Testis (tissue), 3 donors: ENCODE results near the gene TMUB1. TPM values are rescaled to one million over a fixed set of nuclear protein-coding genes. Genes with fewer than 3 reads are reported as not detected.
A peak's percentile ranks its signal among the peaks of the same experiment; 100 is the strongest.

ENCODE experiments used
- DNase-seq: peaks from one replicate; pipeline ENCODE4 v3.0.0-alpha.2; 2019
- H3K27ac ChIP-seq, 2 donors: fragments of 200-600 bp; sonication (generic); one replicate each; pipeline ENCODE4 v1.5.1; 2019
- H3K27me3 ChIP-seq: fragments of 200-600 bp; sonication (generic); one replicate; pipeline ENCODE4 v1.5.1; 2019
- H3K36me3 ChIP-seq: fragments of 200-600 bp; sonication (generic); one replicate; pipeline ENCODE4 v1.5.1; 2017; ENCODE audit warnings: low read depth; ENCODE audit errors: missing control alignments
- H3K4me1 ChIP-seq: fragments of 200-600 bp; sonication (generic); one replicate; pipeline ENCODE4 v1.5.1; 2019
- H3K4me3 ChIP-seq, 2 donors: fragments of 200-600 bp; sonication (generic); one replicate each; pipeline ENCODE4 v1.5.1; 2017 to 2019
- H3K9me3 ChIP-seq: fragments of 200-600 bp; sonication (generic); one replicate; pipeline ENCODE4 v1.5.1; 2017
- POLR2A ChIP-seq: fragments of 450-650 bp; IDR thresholded peaks from one replicate; pipeline ENCODE4 v1.6.1; 2017; ENCODE audit warnings: antibody characterized with exemption, mild to moderate bottlenecking, moderate library complexity
- WGBS, 2 donors: methylation state at CpG; one replicate each; pipeline ENCODE4 v1.1.5; 2018; 5-methylcytosine and 5-hydroxymethylcytosine counted together
- intact Hi-C: fragments of 100-400 bp; cut with DNase I; formaldehyde crosslinking; loops from one replicate; pipeline ENCODE4 v1.15.1; 2023; ENCODE audit warnings: low total_unique reads
- polyA plus RNA-seq: library from polyadenylated mRNA; stranded (reverse); fragments of 350-450 nt; fragmentation: Illumina TruSeq; extraction: RNeasy Lipid Tissue Mini Kit (QIAGEN cat#74804); gene quantifications from one replicate; pipeline ENCODE4 v1.2.3, GENCODE V29; 2014; ENCODE audit warnings: low read depth, low replicate concordance; ENCODE audit not compliant: insufficient read depth
- total RNA-seq, 2 donors: library from RNA; depleted of rRNA; stranded (reverse); fragments of >200 nt; gene quantifications; one replicate each; pipeline ENCODE4 v1.2.3, GENCODE V29; 2016
- TF ChIP-seq, protein P1 (sequence below), 3 experiments: fragments of 450-650 bp in 2 of 3; fragments of 200-600 bp in 1 of 3; sonication (generic) in 1 of 3; IDR thresholded peaks; one replicate each; pipeline ENCODE4 v1.5.1; 2016 to 2019; ENCODE audit warnings: antibody characterized with exemption in 3 of 3, mild to moderate bottlenecking in 2 of 3, moderate library complexity in 1 of 3

Gene TMUB1
- total and polyA plus RNA-seq, 3 donors from 2014 or later = 30.8 to 68.7 (median 63.2) TPM

DNA sequence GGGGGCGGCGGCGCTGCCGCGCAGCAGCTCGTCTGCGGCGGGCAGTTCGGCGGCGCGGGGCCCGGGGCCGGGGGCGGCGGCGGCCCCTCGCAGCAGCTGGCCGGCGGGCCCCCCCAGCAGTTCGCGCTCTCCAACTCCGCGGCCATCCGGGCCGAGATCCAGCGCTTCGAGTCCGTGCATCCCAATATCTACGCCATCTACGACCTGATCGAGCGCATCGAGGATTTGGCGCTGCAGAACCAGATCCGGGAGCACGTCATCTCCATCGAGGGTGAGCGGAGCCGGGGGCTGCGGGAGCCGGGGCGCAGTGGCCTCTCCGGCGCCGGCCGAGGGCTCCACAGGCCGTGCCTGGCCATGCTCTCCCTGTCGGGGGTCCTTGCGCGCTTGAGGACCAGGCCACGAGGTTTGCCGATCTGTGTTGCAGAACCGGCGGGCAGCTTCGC is 3.5 kb upstream of the TMUB1 start:
- Histone ChIP-seq H3K27ac (peak overlapping the region; percentile 81 to 84), H3K36me3 (no peaks in the 10 kb centered on the region), H3K4me3 (peak overlapping the region; percentile 48 to 80), H3K4me1 (peaks cover 43% of the 10 kb centered on the region), H3K27me3 (no peaks in the 10 kb centered on the region), H3K9me3 (no peaks in the 10 kb centered on the region)
- no peak for DNase-seq
- intact Hi-C loops = no loop called here
- 2% methylated on average over 30 of the region's 56 CpGs; no CpG with 5 or more reads in 1 of the 2 donors for WGBS, 2 donors
- no peak for TF ChIP-seq POLR2A
- TF ChIP-seq, protein P1, sequence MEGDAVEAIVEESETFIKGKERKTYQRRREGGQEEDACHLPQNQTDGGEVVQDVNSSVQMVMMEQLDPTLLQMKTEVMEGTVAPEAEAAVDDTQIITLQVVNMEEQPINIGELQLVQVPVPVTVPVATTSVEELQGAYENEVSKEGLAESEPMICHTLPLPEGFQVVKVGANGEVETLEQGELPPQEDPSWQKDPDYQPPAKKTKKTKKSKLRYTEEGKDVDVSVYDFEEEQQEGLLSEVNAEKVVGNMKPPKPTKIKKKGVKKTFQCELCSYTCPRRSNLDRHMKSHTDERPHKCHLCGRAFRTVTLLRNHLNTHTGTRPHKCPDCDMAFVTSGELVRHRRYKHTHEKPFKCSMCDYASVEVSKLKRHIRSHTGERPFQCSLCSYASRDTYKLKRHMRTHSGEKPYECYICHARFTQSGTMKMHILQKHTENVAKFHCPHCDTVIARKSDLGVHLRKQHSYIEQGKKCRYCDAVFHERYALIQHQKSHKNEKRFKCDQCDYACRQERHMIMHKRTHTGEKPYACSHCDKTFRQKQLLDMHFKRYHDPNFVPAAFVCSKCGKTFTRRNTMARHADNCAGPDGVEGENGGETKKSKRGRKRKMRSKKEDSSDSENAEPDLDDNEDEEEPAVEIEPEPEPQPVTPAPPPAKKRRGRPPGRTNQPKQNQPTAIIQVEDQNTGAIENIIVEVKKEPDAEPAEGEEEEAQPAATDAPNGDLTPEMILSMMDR (IDR thresholded peaks at IDR 0.05) = no peak

DNA sequence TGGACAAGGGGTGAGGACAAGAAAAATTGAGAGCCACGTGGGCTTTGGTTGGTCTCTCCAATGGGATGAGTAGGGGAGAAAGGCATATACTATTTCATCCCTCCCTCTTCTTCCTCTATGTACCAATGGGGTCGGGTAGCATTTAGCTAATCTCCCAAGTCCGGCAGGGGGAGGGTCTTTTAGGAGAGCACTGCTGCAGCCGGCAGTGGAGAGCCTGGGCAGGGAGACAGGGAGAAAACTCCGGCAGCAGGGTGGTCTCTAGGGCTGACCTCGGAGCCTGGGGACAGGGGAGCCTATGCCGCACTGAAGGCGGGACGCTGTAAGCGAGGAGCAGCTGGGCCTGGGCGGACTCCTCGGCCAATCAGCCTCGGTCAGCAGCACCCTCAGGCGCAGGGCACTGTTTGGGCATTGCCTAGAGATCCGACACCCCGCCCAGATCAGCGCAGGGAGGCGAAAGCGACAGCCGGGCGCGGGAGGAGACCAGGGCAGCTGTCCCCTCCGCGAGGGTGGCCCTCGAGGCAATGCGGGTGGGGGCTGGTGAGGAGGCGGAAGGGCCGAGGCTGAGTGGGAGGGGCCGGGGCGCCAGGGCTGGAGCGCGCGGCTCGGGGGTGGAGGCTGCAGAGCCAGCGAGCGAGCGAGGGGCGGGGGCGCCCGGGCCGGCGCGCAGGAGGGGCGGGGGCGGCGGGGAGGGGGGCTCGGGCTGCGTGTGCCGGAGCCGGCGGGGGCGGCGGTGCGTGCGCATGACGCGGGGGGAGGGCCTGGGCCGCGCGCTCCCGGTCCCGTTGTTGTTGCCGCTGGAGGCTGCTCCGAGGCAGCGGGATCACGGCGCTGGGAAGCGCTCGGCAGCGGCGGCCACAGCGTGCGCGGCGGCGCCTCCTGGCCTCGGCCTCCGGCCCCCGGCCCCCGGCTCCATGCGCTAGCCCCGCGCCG is 2.7 kb upstream of the TMUB1 start, which contains the start of gene AGAP3:
AGAP3 (plus strand) TSS at position 785 of the 930 bp plus-strand sequence. CDS start 267 bp downstream, outside the sequence.
- TF ChIP-seq, protein P1 (IDR thresholded peaks at IDR 0.05) = no peak
- no peak for TF ChIP-seq POLR2A
- no peaks in the 10 kb centered on the region for H3K36me3 ChIP-seq
- 0 to 1% methylated on average over 10 to 38 of the region's 84 CpGs for WGBS, 2 donors
- H3K4me1 ChIP-seq = peaks cover 49% of the 10 kb centered on the region
- H3K27me3 ChIP-seq = no peaks in the 10 kb centered on the region
- peak within 1 kb of the TSS; percentile 48 to 80 for H3K4me3 ChIP-seq
- intact Hi-C loops = no loop called here
- peak within 1 kb of the TSS; percentile 86 for H3K27ac ChIP-seq
- H3K9me3 ChIP-seq = no peaks in the 10 kb centered on the region
- peak; percentile 91 for DNase-seq

DNA sequence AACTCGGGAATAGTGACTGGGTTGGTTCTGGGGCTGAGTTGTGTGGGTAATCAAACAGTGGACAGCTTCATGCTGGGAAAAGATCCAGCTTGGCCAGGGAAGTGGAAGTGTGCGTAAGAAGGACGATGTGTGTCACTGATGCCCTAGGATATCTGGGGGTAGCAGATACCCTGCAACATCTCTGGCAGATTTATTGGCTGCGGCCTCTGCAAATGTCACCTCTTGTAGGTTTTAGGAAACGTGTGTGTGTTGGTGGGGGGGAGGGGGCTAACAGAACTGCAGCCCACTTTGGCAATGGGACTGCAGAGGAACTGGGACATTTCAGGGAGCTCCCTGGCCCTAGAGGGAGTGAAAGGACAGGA is 2.0 kb upstream of the TMUB1 start:
- peak overlapping the region; percentile 86 for H3K27ac ChIP-seq
- H3K4me3 ChIP-seq = no peak overlapping the region
- no peaks in the 10 kb centered on the region for H3K36me3 ChIP-seq
- no peaks in the 10 kb centered on the region for H3K27me3 ChIP-seq
- no peak for TF ChIP-seq POLR2A
- TF ChIP-seq, protein P1 (IDR thresholded peaks at IDR 0.05) = no peak
- intact Hi-C loops = no loop called here
- WGBS, 2 donors = 25 to 39% methylated on average over 5 of the region's 5 CpGs
- DNase-seq = no peak
- H3K4me1 ChIP-seq = peaks cover 49% of the 10 kb centered on the region
- no peaks in the 10 kb centered on the region for H3K9me3 ChIP-seq

DNA sequence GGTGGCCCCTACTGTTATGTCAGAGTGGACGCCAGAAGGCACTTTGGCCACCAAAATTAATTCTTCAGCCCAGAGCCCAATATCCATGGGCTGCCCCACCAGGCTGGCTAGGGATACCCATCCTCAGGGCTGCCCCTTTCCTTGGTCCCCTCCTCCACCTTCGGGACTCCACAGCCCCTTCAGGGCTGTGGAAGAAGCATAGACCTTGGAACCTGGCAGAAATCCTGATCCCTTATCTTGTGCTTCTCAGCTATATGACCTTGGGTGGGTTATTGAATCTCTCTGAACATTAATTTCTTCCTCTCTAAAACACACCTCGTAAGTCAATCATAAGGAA is 499 bp upstream of the TMUB1 start:
- Histone ChIP-seq H3K4me1 (peaks cover 47% of the 10 kb centered on the region), H3K4me3 (peak overlapping the region; percentile 89 to 92), H3K27me3 (no peaks in the 10 kb centered on the region), H3K36me3 (no peaks in the 10 kb centered on the region), H3K27ac (peak overlapping the region; percentile 94 to 97), H3K9me3 (no peaks in the 10 kb centered on the region)
- TF ChIP-seq, protein P1 (IDR thresholded peaks at IDR 0.05) = no peak
- no peak for TF ChIP-seq POLR2A
- WGBS, 2 donors = 23 to 25% methylated on average over 2 to 3 of the region's 3 CpGs
- DNase-seq = no peak
- intact Hi-C loops = no loop called here
